ENCODE data around the gene GJA3. TPM values are rescaled to one million over a fixed set of nuclear protein-coding genes. Genes with fewer than 3 reads are reported as not detected.
A peak's percentile ranks its signal among the peaks of the same experiment; 100 is the strongest.

The GJA3 gene
- total RNA-seq, 4 donors from 2014 or later: not detected

- Histone ChIP-seq H3K9me3 (no peaks in the 10 kb centered on the region), H3K36me3 (no peaks in the 10 kb centered on the region), H3K4me1 (no peaks in the 10 kb centered on the region), H3K27ac (replicated peaks in 1 of 4) (no peak overlapping the region), H3K27me3 (no peaks in the 10 kb centered on the region), H3K4me3 (no peak overlapping the region)
- WGBS: 71% methylated on average over 6 of the region's 6 CpGs
- TF ChIP-seq POLR2A (IDR thresholded peaks at IDR 0.05; ENCODE audit: low read depth): no peak
- no peak for TF ChIP-seq EP300 (IDR thresholded peaks at IDR 0.05)
- TF ChIP-seq POLR2AphosphoS5 (IDR thresholded peaks at IDR 0.05): no peak
- TF ChIP-seq, protein P1, sequence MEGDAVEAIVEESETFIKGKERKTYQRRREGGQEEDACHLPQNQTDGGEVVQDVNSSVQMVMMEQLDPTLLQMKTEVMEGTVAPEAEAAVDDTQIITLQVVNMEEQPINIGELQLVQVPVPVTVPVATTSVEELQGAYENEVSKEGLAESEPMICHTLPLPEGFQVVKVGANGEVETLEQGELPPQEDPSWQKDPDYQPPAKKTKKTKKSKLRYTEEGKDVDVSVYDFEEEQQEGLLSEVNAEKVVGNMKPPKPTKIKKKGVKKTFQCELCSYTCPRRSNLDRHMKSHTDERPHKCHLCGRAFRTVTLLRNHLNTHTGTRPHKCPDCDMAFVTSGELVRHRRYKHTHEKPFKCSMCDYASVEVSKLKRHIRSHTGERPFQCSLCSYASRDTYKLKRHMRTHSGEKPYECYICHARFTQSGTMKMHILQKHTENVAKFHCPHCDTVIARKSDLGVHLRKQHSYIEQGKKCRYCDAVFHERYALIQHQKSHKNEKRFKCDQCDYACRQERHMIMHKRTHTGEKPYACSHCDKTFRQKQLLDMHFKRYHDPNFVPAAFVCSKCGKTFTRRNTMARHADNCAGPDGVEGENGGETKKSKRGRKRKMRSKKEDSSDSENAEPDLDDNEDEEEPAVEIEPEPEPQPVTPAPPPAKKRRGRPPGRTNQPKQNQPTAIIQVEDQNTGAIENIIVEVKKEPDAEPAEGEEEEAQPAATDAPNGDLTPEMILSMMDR (IDR thresholded peaks at IDR 0.05): no peak
- intact Hi-C loops (cut with DNase I): loop anchor here (5.0 kb wide), 1 partner anchor 68 kb away; the partner anchor contains the start of gene GJA3
- DNase-seq (ENCODE audit: extremely low spot score): no peak
These were observed 66.9 kb downstream of the GJA3 start for GRCh38 chr13:20093951-20094350.

- Histone ChIP-seq H3K4me3 (no peak overlapping the region), H3K27me3 (no peaks in the 10 kb centered on the region), H3K4me1 (no peaks in the 10 kb centered on the region), H3K27ac (replicated peaks in 1 of 4) (no peak overlapping the region), H3K9me3 (no peaks in the 10 kb centered on the region), H3K36me3 (peaks cover 0 to 13% (median 8%) of the 10 kb centered on the region in 4 donors)
- intact Hi-C loops (cut with DNase I): loop anchor here (5.0 kb wide), 1 partner anchor 72 kb away; the partner anchor contains the start of gene GJA3
- 82% methylated on average over 1 of the region's 1 CpG for WGBS
- TF ChIP-seq EP300 (IDR thresholded peaks at IDR 0.05): no peak
- TF ChIP-seq, protein P1 (IDR thresholded peaks at IDR 0.05): peak in 1 of 3 experiments; percentile 7
- DNase-seq (ENCODE audit: extremely low spot score): no peak
These were observed 70.5 kb downstream of the GJA3 start for GRCh38 chr13:20090349-20090748.

Other genes with a start within 250 kb of the GJA3 start
- gene ZMYM2, start 202.3 kb downstream of the GJA3 start, total RNA-seq: 10 to 100 TPM; 36.8 to 49.4 (median 45.5) TPM
- gene GJB2, start 31.9 kb upstream of the GJA3 start, total RNA-seq: under 1 TPM in 2 of 4 donors, not detected in 2; 0.50 to 0.75 TPM
- gene GJB6, start 71.3 kb upstream of the GJA3 start, total RNA-seq: not detected